ENCODE results near the gene BAX.

- no peak for TF ChIP-seq CTCF (IDR thresholded peaks at IDR 0.05)
- TF ChIP-seq POLR2A (IDR thresholded peaks at IDR 0.05), result no peak
These were observed 6.5 kb downstream of the BAX start for GRCh38 chr19:48961051-48961649.
